Measurements from ENCODE around the gene ADAM8.

The ADAM8 gene

GRCh38 chr10:133308421-133309099 is 31.9 kb upstream of the ADAM8 start, which contains the start of the genes TUBGCP2 and ZNF511:
TUBGCP2 (minus strand) TSS chr10:133308872; CDS start chr10:133302941, 5,931 bp downstream.
ZNF511 (plus strand) TSS chr10:133308914; CDS start chr10:133308944, 30 bp downstream.
- DNase-seq: no peak

- DNase-seq: no peak
Measured at GRCh38 chr10:133307776-133308420, 31.2 kb upstream of the ADAM8 start.

GRCh38 chr10:133306941-133307379 is 30.3 kb upstream of the ADAM8 start:
- no peak for DNase-seq

- DNase-seq: no peak
Measured at GRCh38 chr10:133306097-133306476, 29.4 kb upstream of the ADAM8 start.

DNA sequence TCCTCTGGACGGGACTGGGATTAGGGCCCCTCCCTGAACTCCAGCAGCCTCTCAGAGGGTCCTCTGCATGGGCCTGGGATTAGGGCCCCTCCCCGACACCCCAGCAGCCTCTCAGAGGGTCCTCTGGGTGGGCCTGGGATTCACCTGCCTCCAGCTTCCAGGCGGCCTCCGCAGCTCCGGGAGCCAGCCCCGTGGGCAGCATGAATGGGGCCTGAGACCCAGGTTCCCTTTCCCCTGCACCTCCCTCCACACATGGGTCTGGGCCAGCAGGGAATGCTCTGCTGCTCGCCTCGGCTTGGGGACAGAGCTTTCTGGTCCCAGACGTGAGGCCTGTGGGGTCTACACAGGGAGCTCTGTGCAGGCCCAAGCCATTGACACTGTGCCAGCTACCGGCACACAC is 26.5 kb upstream of the ADAM8 start:
- no peak for DNase-seq

- no peak for DNase-seq
Measured at GRCh38 chr10:133302230-133302629, 25.6 kb upstream of the ADAM8 start.

DNA sequence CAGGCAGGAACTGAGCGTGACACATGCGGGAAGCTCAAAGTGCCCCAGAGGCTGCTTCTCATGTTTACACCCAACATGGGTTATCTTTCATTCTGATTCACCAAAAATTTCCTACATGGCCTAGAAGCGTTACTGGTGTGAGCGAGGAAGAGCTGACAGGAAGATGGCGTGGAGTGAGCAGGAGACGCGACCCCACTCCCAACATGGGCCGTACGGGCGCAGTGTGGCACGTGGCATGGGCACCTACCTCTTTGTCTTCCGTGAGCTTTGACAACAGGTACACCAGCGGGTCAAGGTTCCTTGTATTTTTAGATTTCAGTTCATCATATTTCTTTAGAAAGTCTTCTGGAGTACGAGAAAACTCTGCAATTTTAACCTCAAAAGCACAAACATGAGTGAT is 23.1 kb upstream of the ADAM8 start:
- DNase-seq: no peak

GRCh38 chr10:133299224-133299623 is 22.6 kb upstream of the ADAM8 start:
- DNase-seq: no peak

- no peak for DNase-seq
Measured at GRCh38 chr10:133298466-133298865, 21.8 kb upstream of the ADAM8 start.

- DNase-seq: no peak
Measured at GRCh38 chr10:133297504-133297903, 20.8 kb upstream of the ADAM8 start.

- no peak for DNase-seq
Measured at GRCh38 chr10:133295426-133296320, 19.0 kb upstream of the ADAM8 start.

- no peak for DNase-seq
Measured at GRCh38 chr10:133294189-133294588, 17.5 kb upstream of the ADAM8 start.

DNA sequence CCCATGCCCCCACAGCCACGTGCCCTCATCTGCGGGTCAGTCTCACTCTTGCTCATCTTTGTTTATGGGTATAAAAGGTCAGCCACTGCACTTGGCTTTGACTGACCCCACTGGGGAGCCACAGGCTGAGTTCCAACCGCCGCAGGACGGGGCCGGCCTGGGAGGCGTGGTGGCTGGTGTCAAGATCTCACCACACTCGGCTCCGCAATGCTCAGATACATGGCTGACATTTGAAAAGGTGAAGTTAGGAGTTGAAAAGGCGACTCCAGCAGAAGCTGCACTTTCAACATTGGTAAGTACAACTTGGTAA is 17.1 kb upstream of the ADAM8 start:
- DNase-seq: no peak

- DNase-seq: no peak
Measured at GRCh38 chr10:133292919-133293809, 16.5 kb upstream of the ADAM8 start.

DNA sequence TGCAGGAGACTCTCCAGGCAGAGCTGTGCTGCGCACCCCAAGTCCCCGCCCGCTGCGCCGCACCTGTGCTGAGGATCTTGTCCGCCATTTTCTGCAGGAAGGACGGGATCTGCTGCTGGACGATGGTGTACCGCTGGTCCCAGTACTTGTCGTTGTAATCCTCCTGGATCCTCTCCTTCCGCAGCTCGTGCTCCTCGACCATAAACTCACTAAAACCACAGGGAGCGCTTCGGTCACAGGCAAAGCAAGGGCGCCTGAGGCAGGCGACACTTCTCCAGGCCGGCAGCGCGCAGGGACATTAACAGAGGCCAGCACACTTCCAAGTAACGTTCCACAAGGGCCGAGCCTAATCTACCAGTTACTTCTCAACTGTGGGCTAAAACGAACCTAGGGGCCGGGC is 13.1 kb upstream of the ADAM8 start:
- no peak for DNase-seq

DNA sequence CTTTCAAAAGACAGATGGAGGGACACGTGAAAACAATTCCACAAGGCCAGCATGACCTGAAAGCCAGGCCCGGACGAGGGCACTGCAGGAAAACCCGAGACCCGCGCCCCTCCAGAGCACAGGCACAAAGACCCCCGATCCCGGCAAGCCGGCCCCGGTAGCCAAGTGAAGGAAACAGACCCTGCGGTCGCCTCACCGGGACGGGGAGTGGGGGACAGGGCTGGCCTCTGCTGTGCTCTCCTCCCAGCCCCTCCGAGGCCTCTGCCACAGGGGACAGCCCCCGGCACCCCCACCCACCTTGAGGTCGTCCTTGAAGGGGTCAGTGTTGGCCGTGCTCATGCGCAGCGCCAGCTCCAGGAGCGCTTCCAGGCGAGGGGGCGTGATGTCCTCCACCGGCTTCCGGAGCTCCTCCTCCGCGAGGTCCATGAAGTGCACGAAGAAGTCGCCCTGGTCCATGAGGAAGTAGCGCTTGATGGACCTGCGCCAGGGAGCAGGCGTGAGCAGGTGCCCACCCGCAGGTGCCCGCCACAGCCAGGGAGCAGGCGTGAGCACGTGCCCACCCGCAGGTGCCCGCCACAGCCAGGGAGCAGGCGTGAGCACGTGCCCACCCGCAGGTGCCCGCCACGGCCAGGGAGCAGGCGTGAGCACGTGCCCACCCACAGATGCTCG is 11.3 kb upstream of the ADAM8 start:
- DNase-seq: no peak

DNA sequence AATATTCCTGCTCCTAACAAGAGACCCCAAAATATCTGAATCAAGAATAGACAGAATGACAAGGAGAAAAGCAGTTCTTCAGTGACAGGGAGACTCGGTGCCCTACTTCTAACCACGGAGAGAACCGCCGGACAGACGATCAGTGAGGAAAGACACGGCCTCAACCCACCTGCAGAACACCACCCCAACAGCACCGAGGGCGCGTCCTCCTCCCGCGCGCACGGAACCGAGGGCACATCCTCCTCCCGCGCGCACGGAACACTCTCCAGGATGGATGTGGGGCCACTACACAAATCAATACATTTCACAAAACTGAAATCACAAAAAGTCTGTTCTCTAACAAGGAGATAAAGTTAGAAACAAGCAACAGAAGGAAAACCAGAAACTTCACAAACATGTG is 9.7 kb upstream of the ADAM8 start:
- DNase-seq: no peak

DNA sequence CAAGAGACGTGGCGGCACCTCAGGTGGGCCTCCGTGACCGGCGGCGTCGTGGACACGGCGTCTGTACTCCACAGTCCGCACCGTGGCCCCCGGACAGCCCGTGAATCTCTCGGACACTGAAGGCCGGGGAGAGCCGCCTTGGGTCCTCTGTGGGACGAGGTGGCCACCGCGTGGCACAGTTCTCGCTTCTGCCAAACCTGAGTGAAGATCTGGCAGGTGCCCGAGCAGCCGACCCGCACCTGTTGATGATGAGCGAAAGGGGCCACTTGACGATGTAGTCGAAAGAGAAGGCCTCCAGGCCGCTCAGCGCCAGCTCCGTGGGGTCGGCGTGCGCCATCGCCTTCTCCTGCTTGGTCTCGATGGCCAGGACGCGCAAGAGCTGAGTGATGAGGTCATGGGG is 8.5 kb upstream of the ADAM8 start:
- DNase-seq: no peak

- no peak for DNase-seq
Measured at GRCh38 chr10:133283931-133284330, 7.3 kb upstream of the ADAM8 start.

DNA sequence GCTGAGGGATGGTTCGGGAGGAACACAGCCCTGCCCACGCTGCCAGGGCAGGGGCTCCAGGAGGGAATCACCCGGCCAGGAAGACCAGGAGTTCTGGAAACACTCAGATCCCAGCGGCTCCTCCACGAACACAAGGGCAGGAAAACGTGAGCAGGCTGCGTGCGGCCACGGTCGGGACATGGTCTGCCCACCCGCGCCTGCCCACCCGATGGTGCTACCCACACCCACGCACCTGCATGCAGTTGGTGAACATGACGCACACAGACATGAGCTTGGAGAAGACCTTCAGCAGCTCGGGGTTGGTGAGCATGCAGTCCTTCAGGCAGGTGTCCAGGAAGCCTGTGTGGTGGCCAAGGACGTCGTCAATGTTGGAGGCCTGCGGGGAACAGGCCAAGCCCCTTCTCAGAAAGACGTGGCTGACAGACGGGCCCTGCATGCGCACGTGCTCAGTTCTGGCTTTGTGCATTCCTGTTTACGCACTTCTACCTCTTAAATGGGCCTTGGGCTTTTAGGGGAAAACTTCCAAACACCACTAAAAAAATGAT is 6.2 kb upstream of the ADAM8 start:
- DNase-seq: no peak

DNA sequence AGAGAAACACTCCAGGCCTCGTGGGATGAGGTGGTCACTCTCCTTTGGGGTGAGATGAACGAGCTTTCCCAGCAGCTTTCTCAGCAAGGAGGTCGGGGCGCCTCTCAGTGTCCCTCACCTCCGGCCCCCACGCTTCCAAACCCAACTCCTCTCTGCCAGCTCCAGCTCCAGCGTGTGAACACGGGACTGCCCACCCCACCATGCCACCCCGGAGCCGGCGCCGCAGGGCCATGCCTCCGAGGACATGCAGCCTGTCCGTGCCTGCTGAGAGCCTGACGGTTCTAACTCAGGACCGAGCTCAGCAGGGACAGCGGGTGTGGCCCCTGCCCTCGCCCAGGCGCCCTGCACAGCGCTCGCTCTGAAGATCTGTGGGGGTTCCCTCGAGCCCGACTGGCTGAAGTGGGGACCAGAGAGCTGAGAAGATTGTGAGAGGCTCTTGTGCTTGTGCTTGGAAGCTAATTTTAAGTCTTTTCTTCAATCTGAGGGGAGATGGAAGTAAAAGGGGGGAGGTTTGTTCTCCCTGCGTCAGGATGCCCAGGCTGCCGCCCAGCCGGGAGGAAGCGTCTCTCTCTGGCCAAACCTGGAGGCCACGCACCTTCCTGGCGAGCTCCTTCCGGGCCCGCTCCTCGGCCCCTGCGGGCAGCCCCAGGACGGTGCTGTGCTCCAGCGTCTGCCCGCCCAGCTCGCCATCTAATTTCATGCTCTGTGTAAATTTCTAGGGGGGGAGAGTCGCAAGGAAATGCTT is 5.1 kb upstream of the ADAM8 start:
- DNase-seq: no peak
